GM21423 (cell line): ENCODE results near the gene IKZF2.

ENCODE experiments used
- ATAC-seq: cut with Tn5 transposase; IDR thresholded peaks from one replicate; pipeline ENCODE4 v1.9.1; 2021; ENCODE audit warnings: mild to moderate bottlenecking, moderate library complexity; ENCODE audit not compliant: unreplicated experiment

IKZF2 gene

DNA sequence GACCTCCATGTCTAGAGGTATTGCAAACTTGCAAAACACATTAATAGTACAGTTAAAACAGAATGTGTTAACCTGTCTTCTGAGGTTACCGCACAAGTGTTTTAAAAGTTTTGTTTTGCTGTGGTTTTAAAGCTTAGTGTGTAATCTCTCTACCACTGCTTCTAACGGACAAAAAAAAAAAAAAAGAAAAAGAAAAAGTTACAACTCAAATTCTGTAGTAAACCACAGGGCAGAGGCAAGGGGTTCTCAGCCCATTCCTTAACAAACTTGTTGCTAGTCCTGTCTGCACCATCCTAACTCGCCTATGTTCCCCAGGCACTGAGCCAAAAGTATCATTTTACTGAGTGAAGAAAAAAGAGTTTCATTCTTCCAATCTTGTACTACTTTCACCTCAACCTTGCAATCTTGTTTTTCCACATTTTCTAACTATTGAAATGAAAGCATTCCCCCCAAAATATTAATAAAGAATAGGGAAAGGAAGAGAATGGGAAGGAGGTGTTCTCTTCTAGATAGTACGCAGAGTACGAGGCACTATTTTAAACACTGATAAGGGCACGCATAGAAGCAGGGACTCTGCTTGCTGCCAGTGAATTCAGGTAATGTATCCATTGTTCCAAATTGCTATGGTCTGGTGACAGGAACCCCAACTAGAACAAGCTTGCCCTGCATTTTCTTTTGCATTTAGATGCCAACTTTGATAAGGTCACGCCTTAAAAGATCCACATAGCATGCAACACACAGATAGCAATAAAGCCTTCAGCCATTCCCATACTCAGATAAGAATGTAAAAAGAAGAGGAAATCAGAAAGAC is 47.1 kb downstream of the IKZF2 start:
- ATAC-seq, result no peak

DNA sequence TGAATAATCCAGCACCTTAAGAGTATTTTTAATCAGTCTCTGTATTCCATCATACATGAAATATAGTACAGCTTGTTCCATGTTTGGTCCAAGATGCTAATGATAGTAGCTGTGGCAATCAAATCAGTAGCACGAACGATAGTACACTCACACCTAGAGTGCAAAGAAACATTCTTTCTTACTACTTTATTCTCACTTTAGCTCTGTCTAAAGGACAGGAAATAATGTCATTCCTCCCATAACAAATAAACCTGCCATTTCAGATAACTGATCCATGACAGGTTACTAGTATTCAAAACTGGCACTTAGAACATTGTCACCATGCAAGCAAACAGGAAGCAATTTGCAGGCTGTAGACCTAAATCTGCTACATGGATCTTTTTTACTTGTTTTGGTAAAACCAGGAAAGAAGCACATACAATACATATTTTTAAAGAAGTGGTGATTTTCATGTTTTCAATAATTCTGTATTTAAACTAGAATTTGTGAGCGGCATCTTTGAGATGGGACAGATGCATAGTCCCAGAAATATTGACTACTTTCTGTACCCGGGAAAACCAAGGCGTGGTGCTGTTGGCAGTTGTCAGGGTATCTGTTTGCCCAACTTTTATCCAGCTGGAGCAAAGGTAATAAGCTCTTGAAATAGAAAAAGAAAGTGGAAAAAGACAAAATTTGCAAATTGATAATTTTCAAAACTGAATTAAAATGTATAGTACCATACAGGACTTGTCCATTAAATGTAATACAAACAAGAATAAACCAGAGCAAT is 49.5 kb downstream of the IKZF2 start:
- ATAC-seq, result no peak

DNA sequence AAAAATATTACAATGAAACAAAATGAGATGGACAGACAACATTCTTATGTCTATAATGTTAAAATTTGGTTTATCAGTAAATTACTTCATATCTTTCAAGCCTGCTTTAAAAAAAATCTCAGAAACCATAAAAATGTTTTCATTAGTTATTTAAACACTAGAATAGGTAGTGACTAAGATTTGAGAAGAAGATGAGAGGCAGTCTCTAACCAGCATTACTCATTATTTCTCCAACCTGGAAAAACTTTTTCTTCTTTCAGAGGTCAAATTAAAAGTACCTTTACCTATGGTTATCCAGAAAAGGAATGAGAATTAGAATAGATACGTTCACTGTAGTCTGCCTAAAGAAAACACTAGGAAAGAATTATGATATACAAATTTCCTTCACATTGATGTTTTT is 50.3 kb downstream of the IKZF2 start:
- ATAC-seq, result no peak

DNA sequence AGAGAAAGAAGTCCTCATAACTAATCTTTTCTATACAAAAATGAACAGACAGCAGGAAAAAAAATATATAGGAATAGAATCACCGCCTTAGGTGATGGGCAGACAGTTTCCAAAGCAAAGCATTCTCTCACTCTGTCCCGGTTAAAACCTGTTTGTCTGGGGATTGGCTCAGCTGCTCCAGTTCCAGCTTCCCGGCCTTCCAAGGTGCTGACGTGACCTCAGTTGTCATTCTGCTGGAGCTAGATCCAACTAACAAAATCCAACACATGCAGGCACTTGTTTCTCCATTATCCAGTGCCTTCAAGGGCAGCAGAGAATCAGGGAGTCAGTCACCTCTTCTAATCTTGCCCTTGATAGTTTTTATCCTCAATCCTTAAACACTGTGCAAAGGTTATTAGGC is 52.8 kb downstream of the IKZF2 start:
- ATAC-seq, result no peak

DNA sequence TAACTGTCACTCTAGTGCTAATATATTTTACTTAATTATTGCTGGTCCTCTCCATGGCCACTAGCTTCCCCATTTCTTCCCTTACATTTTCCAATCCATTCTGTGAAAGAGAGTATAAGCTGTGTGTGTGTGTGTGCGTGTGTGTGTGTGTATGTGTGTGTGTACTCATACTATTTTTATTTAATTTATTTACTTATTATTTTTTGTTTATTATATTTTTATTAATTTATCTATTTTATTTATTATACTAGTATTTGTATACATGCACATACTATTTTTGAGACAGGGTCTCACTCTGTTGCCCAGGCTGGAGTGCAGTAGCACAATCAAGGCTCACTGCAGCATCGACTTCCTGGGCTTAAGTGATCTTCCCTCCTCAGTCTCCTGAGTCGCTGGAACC is 59.6 kb downstream of the IKZF2 start:
- ATAC-seq, result no peak

DNA sequence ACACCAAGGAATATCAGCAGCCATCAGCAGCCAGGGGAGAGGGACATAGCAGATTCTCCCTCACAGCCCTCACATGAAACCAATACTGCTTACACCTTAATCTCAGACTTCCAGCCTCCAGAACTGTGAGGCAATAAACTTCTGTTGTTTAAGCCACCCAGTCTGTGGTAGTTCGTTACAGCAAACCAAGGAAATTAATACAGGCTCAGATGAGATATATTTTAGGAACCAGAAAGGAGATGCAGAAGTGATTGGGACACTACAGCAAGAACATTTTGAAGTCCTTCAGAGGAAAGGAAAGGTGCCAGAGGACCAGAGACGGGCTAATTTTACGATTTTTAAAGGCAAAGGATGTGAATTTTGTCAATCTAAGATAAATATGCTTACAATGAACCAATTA is 60.6 kb downstream of the IKZF2 start:
- ATAC-seq, result no peak

DNA sequence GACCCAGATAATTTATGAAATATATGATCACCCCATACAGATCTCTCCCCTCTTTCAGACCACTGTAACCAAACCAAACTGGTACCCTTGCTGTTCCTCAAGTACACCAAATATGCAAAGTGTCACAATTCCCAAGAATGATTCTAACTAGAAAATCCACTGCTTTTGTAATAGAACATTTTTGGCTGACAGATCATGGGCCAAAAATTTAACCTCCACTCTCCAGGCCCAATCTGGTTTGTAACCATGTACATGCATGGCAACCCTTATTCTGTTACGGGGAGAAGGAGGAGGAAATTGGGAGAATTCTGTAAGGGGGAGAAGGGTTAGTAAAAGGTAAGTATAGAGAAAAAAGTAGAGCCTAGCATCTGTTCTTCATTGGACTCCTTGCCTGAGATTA is 62.0 kb downstream of the IKZF2 start:
- ATAC-seq, result no peak

DNA sequence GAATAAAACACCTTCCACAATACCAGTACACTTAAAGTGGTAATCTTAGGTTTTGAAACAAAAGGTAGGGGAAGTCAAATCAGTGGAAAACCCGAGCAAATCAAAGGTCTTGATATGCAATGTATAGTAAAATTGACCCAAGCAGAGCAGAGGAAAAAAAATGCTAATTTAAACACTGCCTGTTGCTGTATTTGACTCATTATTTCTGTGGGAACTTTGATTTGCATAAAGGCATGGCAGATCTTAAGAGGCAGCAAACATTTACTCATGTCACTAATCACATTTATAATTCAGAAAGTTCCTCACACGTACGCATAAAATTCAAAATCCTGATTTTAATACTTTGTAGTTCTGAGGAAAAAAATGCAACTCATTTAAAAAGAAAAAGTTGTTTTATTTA is 64.4 kb downstream of the IKZF2 start:
- ATAC-seq, result no peak

DNA sequence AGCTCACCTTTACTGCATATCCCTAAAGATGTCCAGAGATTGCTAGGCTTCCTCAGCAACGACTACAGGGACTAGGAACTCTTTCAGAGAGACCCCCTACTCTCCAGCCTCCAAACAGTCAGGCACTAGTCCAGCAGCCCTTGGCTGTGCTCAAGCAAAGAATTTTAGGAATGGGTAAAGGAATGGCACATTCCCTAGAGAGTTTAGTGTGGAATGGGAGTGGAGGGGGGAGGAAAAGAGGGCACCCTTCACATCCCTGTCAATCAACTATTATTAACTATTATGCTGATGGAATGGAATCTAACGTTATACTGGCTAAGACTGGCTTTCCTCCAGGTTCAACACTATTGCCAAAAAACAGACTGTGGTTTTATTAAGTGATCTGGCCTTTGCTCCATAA is 64.8 kb downstream of the IKZF2 start:
- no peak for ATAC-seq

DNA sequence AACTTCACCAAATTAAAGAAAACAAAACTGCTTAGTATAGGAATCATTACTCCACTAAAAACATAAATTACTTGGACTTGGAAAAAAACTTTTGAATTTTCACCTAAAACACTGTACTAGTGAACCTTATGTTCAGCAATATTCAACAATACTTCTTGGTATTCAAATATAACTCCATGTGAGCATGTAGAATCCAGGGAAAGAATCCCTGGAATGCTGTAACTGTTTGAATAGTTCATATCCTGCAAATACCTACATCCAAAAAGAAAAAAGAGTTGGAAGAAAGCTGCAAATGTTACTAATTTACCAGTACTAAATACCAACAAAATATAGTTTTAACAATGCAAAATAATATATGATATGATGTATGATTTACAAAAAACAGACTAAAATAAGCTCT is 65.4 kb downstream of the IKZF2 start:
- no peak for ATAC-seq

DNA sequence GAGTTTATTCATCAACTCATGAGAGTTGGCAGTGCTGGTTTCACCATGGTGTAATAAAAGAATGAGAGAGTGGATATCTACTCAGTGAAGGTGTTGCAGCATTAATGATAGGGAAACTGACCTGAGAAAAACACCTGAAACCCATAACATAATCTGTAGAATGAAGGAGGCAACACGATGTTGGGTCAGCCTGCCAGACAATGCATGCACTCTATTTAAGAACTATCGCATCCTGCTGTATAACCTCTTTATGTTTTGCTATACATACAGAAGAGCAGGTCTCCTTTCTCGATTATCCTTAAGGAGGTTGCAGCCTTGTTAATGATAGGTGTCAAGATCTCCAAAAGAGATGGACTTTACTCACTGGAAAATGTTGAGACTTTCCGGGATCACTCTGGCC is 65.9 kb downstream of the IKZF2 start:
- no peak for ATAC-seq

DNA sequence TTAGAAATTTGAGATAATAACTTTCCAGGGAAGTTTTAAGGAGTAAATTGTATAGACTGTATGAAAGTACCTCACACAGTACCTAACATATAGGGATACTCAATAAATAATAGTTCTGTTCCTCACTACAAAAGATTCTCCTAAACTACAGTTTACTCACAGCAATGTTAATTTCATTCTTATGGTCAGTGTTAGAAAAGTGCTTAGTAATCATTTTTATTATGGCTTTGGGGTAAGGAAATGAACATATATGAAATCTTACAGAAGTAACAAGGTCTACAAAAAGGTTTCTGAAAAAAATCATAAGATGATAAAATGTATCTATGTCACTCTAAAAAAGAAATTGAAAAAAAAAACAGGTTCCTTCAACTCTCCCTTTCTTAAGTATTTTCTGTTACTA is 67.2 kb downstream of the IKZF2 start:
- no peak for ATAC-seq

DNA sequence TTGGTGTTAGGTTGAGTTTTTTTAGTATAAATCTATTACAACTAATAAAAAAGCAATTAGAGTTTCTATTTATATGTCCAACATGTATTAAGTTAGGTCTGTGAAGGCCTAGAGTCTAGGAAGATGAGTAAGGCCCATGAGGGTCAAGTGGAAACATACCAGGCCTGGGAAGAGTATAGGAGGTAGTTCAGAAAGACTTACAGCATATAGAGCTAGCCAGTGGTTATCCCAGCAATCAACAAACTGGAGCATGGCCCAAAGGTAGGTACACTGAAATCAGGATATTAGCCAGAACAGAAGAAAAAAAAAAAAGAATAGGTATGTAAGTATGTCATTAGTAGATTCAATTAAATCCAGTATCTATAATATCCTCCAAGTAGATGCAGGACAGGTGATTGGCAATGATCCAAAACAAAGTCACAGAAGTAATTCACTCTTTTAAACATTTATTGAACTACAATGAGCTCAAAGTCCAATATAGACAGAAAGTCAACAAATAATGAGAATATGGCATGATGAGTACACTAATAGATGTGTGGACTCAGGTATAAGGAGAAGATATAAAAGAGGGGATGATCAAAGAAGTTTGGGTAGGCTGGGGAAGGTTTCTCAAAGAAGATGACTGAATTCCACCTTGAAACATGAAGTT is 70.3 kb downstream of the IKZF2 start:
- no peak for ATAC-seq

DNA sequence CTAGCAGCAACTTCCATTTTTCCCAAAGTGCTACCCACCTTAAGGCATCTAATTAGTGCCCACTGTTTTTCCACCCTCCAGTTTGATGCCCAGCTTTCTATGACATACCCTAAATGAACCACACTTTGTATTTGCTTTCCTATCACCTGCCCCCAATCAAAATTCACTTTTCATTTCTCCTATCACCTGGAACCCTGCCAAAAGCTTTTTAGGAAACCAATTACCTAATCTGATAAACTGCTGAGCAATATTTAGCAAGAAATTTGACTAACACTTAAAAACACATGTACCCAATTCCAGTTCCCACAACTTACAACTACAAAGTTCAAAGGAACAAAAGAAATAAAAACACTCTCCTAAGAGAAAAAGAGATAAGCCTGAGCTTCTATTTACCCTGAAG is 71.7 kb downstream of the IKZF2 start:
- ATAC-seq, result no peak

DNA sequence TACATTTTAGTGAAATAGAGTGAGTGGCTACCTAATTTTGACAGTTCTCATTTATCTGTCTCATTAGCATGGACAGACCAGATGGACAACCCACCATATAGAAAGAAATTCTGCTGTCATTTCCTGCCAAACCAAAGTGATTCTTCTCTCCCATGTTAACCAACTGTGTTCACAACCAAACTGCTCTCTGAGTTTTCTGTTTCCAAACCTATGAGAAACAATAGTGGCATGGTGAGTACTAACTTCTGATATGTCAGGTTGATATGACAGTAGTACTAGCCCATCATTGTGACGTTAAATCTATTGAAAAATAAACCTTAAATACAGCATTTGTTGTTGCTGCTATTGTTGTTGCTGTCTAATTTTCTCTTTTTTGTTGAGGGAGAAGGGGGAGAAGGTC is 72.7 kb downstream of the IKZF2 start:
- no peak for ATAC-seq

DNA sequence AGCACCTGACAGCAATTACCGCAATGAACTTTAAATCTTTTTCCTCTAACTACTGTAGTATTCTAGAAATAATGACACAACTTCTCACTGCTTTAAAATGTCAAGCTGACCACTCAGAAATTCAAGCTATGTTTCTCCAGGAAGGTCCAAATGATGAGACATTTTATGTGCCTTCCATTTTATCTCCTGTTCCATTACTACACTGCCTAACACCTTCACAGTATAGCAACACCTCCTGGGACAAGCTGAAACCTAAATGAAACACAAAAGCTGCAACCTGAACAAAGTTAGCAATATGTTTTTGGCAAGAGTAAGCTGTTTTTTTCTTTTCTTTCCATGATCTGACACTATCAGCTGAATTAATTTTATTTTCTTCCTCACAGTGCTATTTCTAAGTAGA is 81.9 kb downstream of the IKZF2 start:
- no peak for ATAC-seq

DNA sequence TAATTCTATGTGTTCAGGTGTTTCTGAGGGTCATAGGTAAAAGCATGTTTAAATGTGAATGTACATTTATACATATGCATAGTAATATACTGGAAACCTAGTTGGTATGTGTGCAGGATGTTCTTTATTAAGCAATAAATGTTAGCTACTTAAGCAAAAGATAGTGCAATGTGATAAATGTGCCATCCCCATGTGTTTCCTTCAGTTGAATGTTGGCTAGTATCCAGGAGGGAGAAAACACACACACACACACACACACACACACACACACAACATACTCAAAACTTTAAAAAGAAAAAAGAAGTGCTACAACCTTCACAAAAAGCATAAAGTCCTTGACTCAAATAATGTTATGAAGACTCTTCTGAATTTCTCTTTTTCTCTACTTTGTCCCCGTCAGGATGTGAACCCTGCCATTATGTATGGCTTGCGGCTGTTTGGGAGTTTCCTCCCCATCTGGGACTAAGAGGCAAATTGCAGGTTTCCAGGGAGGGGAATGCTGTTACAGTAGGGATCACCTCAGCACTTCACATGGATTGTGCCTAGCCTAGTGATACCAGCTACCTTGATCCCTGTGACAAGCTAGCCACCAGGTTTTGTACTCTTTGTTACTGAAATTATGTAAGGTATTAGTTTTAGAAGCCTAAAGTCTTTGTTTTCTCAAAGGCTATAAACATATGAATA is 82.6 kb downstream of the IKZF2 start:
- ATAC-seq, result no peak

DNA sequence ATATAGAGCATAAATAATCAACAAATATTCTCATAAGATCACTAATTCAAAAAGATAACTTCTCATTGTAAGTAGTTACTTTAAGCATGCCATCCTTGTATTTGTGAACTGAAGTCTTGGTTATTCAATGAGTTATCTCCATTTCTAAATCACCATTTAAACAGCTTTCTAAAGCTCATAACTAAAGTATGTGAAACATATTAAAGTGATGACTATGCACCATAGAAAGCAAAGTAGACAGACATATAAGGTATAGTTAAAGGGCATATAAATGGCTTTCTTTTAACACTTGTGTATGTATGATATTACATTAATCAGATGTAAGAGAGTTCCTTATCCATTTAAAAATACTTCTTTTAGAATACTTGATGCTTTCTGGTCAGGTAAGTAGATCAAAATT is 83.5 kb downstream of the IKZF2 start:
- ATAC-seq, result no peak

DNA sequence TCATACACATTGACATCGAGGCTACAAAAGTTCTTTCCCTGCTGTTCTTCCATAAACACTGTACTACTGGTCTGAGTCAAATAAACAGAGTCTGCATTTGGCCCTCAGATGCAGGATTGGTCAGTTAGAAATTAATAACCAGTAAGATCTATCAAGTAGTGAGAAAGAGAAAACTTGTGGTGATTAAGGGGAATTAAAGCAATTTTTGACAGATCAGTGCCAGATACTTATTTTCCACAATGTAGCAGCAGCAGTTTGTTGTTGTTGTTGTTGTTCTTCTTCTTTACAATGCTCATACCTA is 85.0 kb downstream of the IKZF2 start:
- peak; percentile 25 for ATAC-seq

DNA sequence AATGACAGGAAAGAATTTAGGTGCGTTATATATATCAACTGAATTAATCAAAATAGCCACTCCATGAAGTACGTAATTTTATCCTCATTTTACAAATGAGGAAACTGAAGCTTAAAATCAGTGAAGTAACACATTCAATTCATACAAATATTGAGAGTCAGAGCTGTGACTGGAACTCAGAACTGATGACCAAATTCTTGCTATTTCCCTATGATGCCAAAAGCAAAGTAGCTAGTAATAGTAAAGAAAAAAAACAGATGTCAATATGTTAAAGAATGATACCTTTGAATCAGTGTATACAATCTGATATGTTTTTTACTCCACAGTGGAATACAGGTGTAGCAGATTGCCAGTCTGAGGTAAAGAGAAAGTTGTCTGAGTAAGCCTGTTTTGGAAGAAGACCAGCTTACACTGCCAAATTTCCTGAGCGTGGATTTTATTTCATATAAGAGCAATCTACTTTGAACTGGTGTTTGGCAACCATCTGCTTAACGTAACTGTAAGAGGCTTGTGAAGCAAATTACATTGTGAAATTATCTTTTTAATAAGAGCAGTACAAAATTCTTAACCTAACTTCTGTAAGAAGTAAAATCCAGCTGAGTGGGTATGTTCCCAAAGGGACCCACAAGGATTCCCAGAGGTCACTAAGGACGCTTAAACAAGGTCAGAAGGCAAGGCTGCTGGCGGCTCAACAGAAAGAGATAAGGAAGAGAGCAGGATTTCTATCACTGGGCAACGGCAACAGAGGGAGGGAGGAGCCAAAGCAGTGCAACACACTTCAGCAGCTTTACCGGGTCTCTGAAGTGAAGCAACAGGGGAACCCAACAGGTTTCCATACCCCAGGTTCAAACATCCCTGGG is 85.6 kb downstream of the IKZF2 start:
- ATAC-seq, result peak; percentile 48

DNA sequence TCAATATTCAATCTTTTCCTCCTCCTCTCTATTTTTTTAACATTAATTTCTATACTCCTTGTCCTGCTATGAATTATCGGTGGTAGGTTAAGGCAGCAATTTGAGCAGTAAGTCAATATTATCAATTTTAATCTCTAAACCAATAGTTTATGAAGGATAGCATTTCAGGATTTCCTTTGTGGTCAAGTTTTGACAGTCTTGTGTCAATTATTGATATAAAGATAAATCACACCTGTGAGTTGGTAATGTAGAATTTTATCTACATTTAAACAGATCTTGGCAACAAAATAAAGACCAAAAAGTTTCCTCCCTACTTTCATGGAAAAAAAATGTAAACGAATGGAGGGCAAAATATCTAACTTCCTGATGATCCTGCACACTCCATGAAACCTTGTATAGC is 87.3 kb downstream of the IKZF2 start:
- no peak for ATAC-seq
